Middle frontal gyrus (tissue), 1 donor: ENCODE data around the gene ZNRF2.

ENCODE experiments used
- DNase-seq: peaks from one replicate; pipeline ENCODE4 v3.0.0-alpha.2; 2015; ENCODE audit warnings: low spot score; ENCODE audit errors: extremely low spot score

Gene ZNRF2

DNA sequence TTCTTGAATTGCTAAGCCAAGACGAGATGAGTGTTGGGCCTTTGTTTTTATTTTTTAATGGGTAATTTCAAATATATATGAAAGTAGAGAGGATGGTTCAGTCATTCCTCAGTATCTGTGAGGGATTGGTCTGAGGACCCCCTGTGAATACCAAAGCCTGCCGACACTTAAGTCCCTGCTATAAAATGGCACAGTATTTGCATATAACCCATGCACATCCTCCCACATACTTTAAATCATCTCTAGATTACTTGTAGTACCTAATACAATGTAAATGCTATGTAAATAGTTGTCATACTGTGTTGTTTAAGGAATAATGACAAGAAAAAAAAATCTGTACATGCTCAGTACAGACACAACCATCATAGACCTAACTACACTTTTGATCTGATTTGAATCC lies 120.8 kb downstream of the ZNRF2 start:
- no peak for DNase-seq

DNA sequence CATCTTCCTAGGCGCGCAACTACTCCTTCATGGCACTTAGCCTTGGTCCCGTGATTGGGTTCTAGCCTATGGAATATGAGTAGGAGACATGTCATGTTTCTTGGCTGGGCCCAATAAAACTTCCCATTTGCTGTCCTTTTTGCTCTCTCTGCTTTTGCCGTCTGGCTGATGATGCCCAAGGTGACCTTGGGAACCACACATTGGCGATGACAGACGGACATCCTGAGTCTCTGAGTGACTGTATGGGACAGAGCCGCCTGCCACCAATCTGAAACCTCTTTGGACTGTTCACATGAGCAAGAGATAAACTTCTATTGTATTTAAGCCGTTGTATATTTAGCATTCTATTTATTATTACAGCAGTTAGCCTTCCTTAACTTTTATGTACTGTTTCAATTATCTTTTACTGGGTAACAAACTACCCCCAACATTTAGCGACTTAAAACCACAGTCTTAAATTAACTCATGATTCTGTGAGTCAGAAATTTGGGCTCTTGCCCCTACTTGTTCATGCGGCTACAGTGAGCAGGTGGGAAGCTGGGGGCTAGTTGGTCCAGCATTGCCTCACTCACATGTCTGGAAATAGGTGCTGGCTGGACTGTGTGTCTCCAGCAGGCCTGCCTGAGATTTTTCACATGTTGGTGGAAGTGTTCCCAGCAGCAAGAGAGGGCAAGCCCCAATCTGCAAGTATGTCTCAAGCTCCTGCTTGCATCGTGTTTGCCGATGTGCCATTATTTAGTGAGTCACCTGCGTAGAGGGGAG lies 122.4 kb downstream of the ZNRF2 start:
- no peak for DNase-seq

- no peak for DNase-seq
These were observed 126.8 kb downstream of the ZNRF2 start for GRCh38 chr7:30411173-30411572.

DNA sequence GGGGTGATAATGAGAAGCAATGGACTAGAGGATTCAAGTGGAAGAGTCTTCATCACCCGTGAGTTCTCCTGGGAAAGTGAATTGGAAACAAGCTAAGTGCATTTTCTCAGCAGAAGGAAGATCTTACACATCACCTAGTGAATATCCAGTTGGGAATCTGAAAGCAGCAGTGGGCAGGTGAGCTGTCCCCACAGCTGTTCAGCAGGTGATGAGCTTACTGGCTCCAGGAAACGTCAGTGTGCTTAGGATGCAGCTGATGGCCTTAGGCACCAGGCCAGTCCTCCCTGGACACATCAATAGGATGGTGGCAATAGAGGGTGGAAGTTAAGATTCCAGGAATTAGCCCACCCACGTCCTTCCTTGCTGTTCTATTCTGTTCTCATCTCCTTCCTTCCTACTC lies 127.5 kb downstream of the ZNRF2 start:
- no peak for DNase-seq

GRCh38 chr7:30412782-30413504 lies 128.5 kb downstream of the ZNRF2 start:
- no peak for DNase-seq

- no peak for DNase-seq
These were observed 129.5 kb downstream of the ZNRF2 start for GRCh38 chr7:30413864-30414263.
